Activated CD8-positive, alpha-beta T cell treated with anti-CD3 and anti-CD28 coated beads for 36 hours (primary cell): ENCODE results near the gene SLIT2. TPM values are rescaled to one million over a fixed set of nuclear protein-coding genes. Genes with fewer than 3 reads are reported as not detected.

Source experiments
- ATAC-seq: fragments of 200-7000 bp; cut with Tn5 transposase; one replicate; pipeline ENCODE4 v1.10.0; 2021; ENCODE audit warnings: mild to moderate bottlenecking, moderate library complexity
- CTCF ChIA-PET: fragments of 350-600 bp; sonication (Branson Sonifier 250); formaldehyde crosslinking; loops from one replicate; lab custom pipeline; 2021; ENCODE audit warnings: antibody characterized with exemption; lab: Charles Lee
- POLR2A ChIA-PET: fragments of 350-600 bp; sonication (Branson Sonifier 250); formaldehyde crosslinking; loops from one replicate; lab custom pipeline; 2021; ENCODE audit warnings: antibody characterized with exemption; lab: Charles Lee
- DNase-seq: peaks from one replicate; pipeline ENCODE4 v3.0.0-alpha.2; 2020
- H3K27ac Mint-ChIP-seq: one replicate; pipeline ENCODE4 v1.8.0; 2021; ENCODE audit warnings: mild to moderate bottlenecking, mixed read lengths
- H3K27me3 Mint-ChIP-seq: one replicate; pipeline ENCODE4 v1.8.0; 2021; ENCODE audit warnings: mixed read lengths
- H3K36me3 Mint-ChIP-seq: one replicate; pipeline ENCODE4 v1.8.0; 2021; ENCODE audit warnings: low read depth, mixed read lengths
- H3K4me1 Mint-ChIP-seq: one replicate; pipeline ENCODE4 v1.8.0; 2021; ENCODE audit warnings: low read depth, mixed read lengths
- H3K4me3 Mint-ChIP-seq: one replicate; pipeline ENCODE4 v1.8.0; 2021; ENCODE audit warnings: mild to moderate bottlenecking, moderate library complexity, mixed read lengths
- H3K9me3 Mint-ChIP-seq: one replicate; pipeline ENCODE4 v1.8.0; 2021; ENCODE audit warnings: mixed read lengths
- intact Hi-C: fragments of 100-400 bp; cut with micrococcal nuclease; formaldehyde crosslinking; loops from one replicate; pipeline ENCODE4 v1.10.0; 2022
- total RNA-seq, 2 experiments: library from RNA; stranded (reverse); gene quantifications; one replicate each; pipeline ENCODE4 v1.2.3, GENCODE V29; 2021
- TF ChIP-seq, protein P1 (sequence below): fragments of 200-600 bp; IDR thresholded peaks from one replicate; pipeline ENCODE4 v1.8.0; 2022; ENCODE audit warnings: antibody characterized with exemption, mild to moderate bottlenecking

Gene SLIT2
- total RNA-seq, 2 experiments from 2014 or later = not detected

DNA sequence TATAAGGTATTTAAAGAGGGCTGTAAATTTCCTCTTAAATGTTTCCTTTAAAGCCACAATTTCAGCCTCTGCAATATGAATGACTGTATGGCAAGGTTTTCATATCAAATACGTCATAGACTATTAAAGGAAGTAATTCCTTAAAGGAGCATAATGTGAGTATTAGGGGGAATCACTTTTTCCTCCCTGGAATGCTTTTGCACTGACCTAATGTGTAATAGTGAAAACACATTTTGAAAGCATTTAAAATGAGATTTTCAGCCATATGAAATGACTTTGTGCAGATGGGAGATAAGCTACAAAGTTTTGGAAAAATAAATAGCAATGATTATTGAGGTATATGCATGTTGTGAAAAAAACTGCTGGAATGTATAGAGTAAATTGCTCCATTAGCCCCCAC is 17.6 kb downstream of the SLIT2 start:
- POLR2A ChIA-PET = no interaction called here
- DNase-seq (no peak), ATAC-seq (no peak)
- no peaks in the 10 kb centered on the region for H3K27me3 Mint-ChIP-seq
- no peak overlapping the region for H3K4me3 Mint-ChIP-seq
- H3K27ac Mint-ChIP-seq = no peak overlapping the region
- H3K9me3 Mint-ChIP-seq = no peaks in the 10 kb centered on the region
- TF ChIP-seq, protein P1, sequence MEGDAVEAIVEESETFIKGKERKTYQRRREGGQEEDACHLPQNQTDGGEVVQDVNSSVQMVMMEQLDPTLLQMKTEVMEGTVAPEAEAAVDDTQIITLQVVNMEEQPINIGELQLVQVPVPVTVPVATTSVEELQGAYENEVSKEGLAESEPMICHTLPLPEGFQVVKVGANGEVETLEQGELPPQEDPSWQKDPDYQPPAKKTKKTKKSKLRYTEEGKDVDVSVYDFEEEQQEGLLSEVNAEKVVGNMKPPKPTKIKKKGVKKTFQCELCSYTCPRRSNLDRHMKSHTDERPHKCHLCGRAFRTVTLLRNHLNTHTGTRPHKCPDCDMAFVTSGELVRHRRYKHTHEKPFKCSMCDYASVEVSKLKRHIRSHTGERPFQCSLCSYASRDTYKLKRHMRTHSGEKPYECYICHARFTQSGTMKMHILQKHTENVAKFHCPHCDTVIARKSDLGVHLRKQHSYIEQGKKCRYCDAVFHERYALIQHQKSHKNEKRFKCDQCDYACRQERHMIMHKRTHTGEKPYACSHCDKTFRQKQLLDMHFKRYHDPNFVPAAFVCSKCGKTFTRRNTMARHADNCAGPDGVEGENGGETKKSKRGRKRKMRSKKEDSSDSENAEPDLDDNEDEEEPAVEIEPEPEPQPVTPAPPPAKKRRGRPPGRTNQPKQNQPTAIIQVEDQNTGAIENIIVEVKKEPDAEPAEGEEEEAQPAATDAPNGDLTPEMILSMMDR = no peak
- no peaks in the 10 kb centered on the region for H3K4me1 Mint-ChIP-seq
- CTCF ChIA-PET = no interaction called here
- intact Hi-C loops = no loop called here
- no peaks in the 10 kb centered on the region for H3K36me3 Mint-ChIP-seq

DNA sequence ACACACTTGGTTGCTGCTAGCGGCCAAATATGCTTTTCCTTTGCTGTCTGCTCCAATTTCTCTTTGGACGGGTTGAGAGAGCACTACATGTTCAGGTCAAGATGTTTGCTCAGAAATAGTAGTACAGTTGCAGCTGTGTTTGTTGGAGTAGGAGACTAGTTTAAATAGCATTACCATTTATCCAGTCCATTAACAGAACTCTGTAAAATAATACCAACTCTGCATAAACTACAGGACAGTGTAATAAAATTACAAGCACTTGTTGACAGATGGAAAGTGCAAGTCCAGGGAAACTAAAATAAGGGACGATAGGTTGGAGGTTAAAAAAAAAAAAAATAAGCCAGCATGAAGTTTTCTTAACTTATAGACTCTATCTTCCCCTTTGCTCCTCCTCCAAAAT is 20.2 kb downstream of the SLIT2 start:
- ATAC-seq = no peak
- intact Hi-C loops = no loop called here
- POLR2A ChIA-PET = no interaction called here

DNA sequence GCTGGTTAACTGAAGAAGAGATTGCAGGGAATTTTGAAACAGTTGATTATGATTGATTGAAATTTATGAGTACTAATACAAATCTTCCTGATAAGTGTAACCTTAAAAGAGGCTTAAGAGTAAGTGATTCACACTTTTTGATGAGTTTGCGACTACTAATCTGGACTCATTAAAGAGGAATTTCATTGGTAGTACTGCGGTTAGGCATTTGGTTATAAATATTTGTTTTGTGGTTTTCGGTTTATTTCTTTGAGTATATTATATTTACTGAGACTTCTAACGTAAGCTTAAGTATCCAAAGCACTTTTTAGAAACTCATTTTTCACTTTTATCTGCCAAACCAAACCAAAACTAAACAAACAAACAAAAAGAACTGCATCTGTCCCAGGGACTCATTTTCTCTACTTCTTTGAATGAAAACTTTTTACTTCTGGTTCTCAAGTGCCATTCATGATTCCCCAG is 20.7 kb downstream of the SLIT2 start:
- H3K36me3 Mint-ChIP-seq = no peaks in the 10 kb centered on the region
- TF ChIP-seq, protein P1 = no peak
- intact Hi-C loops = no loop called here
- ATAC-seq (no peak), DNase-seq (no peak)
- H3K9me3 Mint-ChIP-seq = no peaks in the 10 kb centered on the region
- H3K4me3 Mint-ChIP-seq = no peak overlapping the region
- ChIA-PET POLR2A (no interaction called here), CTCF (no interaction called here)
- no peak overlapping the region for H3K27ac Mint-ChIP-seq
- H3K4me1 Mint-ChIP-seq = no peaks in the 10 kb centered on the region
- H3K27me3 Mint-ChIP-seq = no peaks in the 10 kb centered on the region

More for the DNA sequence above, 20.2 kb downstream of the SLIT2 start:
- CTCF ChIA-PET = no interaction called here
- Mint-ChIP-seq H3K4me1 (no peaks in the 10 kb centered on the region), H3K9me3 (no peaks in the 10 kb centered on the region), H3K36me3 (no peaks in the 10 kb centered on the region), H3K27me3 (no peaks in the 10 kb centered on the region), H3K4me3 (no peak overlapping the region), H3K27ac (no peak overlapping the region)
- no peak for DNase-seq
- TF ChIP-seq, protein P1 = no peak

DNA sequence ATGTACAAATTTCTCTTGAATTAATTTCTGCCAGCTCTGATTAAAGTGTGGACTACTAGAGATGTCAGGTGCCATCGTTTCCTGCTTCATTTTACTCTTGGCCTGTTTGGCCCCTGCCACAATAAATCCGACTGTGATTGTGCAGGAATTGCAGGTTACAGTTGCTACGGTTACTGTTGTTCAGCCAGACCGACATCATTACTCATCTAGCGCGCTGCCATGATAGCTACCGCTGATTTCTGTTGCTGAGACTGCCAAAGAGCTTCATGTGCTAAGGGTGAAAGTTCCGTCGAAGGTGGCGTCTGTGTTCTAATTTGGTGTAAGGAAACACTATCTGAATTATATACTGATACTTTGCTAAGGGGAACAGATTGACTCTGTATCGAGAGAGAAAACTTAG is 22.1 kb downstream of the SLIT2 start:
- H3K27me3 Mint-ChIP-seq = no peaks in the 10 kb centered on the region
- ChIA-PET CTCF (no interaction called here), POLR2A (no interaction called here)
- ATAC-seq (no peak), DNase-seq (no peak)
- H3K9me3 Mint-ChIP-seq = peaks cover 2% of the 10 kb centered on the region
- H3K27ac Mint-ChIP-seq = no peak overlapping the region
- H3K4me1 Mint-ChIP-seq = no peaks in the 10 kb centered on the region
- no peak overlapping the region for H3K4me3 Mint-ChIP-seq
- TF ChIP-seq, protein P1 = no peak
- intact Hi-C loops = no loop called here
- no peaks in the 10 kb centered on the region for H3K36me3 Mint-ChIP-seq

DNA sequence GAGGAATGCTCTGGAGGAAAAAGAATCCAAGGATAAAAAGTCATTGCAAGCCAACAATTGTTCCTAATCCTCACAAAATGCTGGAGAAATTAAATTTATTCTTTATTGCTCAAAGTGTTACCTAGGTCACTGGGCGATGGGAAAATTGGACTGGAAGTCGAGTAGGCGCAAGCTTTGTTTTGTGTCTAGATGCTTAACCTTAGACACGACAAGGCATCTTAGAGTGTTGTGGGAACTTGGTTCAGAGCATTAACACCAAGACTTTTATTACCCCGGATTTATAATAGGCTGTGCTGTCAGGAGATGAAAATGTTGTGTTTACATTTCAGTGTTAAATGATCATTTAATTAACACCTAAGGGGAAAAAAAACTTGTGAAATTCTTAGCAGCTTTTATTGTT is 25.1 kb downstream of the SLIT2 start:
- DNase-seq (no peak), ATAC-seq (no peak)
- Mint-ChIP-seq H3K27me3 (no peaks in the 10 kb centered on the region), H3K9me3 (peaks cover 4% of the 10 kb centered on the region), H3K36me3 (no peaks in the 10 kb centered on the region), H3K27ac (no peak overlapping the region), H3K4me3 (no peak overlapping the region), H3K4me1 (no peaks in the 10 kb centered on the region)
- CTCF ChIA-PET = interaction anchor here (1.0 kb wide), 1 partner anchor 10 kb away, joined by 3 read pairs; no protein-coding TSS in a partner anchor
- intact Hi-C loops = no loop called here
- TF ChIP-seq, protein P1 = no peak
- POLR2A ChIA-PET = no interaction called here
